ENCODE data around the gene SEMG1. TPM values are rescaled to one million over a fixed set of nuclear protein-coding genes. Genes with fewer than 3 reads are reported as not detected.

Gene SEMG1, protein sequence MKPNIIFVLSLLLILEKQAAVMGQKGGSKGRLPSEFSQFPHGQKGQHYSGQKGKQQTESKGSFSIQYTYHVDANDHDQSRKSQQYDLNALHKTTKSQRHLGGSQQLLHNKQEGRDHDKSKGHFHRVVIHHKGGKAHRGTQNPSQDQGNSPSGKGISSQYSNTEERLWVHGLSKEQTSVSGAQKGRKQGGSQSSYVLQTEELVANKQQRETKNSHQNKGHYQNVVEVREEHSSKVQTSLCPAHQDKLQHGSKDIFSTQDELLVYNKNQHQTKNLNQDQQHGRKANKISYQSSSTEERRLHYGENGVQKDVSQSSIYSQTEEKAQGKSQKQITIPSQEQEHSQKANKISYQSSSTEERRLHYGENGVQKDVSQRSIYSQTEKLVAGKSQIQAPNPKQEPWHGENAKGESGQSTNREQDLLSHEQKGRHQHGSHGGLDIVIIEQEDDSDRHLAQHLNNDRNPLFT
- total RNA-seq, result not detected

DNA sequence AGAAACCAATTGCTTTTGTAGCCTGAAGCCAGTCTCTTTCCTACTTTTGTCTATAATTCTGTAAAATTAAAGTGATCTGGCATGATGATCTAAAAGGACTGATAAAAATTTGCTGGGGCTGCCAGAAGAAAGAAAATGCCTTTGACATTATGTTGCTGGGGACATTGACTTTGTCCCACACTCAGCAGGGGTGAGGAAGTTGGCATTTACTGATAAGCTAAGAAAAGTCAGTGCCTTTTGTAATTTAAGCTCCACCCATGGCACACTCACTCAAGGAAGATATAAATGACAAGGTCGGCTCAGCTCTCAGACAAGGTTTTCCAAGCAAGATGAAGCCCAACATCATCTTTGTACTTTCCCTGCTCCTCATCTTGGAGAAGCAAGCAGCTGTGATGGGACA is at the start of gene SEMG1:
SEMG1 (plus strand) TSS at position 309 of the 400 bp plus-strand sequence; CDS start at position 330, 21 bp downstream.
- Histone ChIP-seq H3K4me3 (ENCODE audit: low read length) (no peak within 1 kb of the TSS), H3K4me1 (ENCODE audit: insufficient read depth, low read length) (no peaks in the 10 kb centered on the region), H3K27me3 (ENCODE audit: insufficient read depth, low read length) (peaks cover 15% of the 10 kb centered on the region)

GRCh38 chr20:45157962-45158361 is 48.9 kb upstream of the SEMG1 start:
- H3K9me3 ChIP-seq (ENCODE audit: low read depth, low read length), result peaks cover 18% of the 10 kb centered on the region
- H3K4me3 ChIP-seq (ENCODE audit: low read length), result no peak overlapping the region
- H3K27me3 ChIP-seq (ENCODE audit: insufficient read depth, low read length), result peaks cover 20% of the 10 kb centered on the region
- H3K4me1 ChIP-seq (ENCODE audit: insufficient read depth, low read length), result peaks cover 20% of the 10 kb centered on the region

More for the DNA sequence above, at the start of gene SEMG1:
- no peaks in the 10 kb centered on the region for H3K9me3 ChIP-seq (ENCODE audit: low read depth, low read length)

- H3K27me3 ChIP-seq (ENCODE audit: insufficient read depth, low read length), result peaks cover 43% of the 10 kb centered on the region
- H3K9me3 ChIP-seq (ENCODE audit: low read depth, low read length), result peaks cover 17% of the 10 kb centered on the region
- H3K4me3 ChIP-seq (ENCODE audit: low read length), result no peak overlapping the region
- H3K4me1 ChIP-seq (ENCODE audit: insufficient read depth, low read length), result no peaks in the 10 kb centered on the region
These were observed 43.6 kb upstream of the SEMG1 start for GRCh38 chr20:45163083-45163803.

GRCh38 chr20:45164906-45165305 is 41.9 kb upstream of the SEMG1 start:
- Histone ChIP-seq H3K4me1 (ENCODE audit: insufficient read depth, low read length) (no peaks in the 10 kb centered on the region), H3K9me3 (ENCODE audit: low read depth, low read length) (no peaks in the 10 kb centered on the region), H3K4me3 (ENCODE audit: low read length) (no peak overlapping the region), H3K27me3 (ENCODE audit: insufficient read depth, low read length) (peaks cover 48% of the 10 kb centered on the region)

GRCh38 chr20:45173522-45173921 is 33.3 kb upstream of the SEMG1 start:
- no peaks in the 10 kb centered on the region for H3K9me3 ChIP-seq (ENCODE audit: low read depth, low read length)
- H3K4me1 ChIP-seq (ENCODE audit: insufficient read depth, low read length), result peaks cover under 1% of the 10 kb centered on the region
- H3K4me3 ChIP-seq (ENCODE audit: low read length), result no peak overlapping the region
- peaks cover 9% of the 10 kb centered on the region for H3K27me3 ChIP-seq (ENCODE audit: insufficient read depth, low read length)

DNA sequence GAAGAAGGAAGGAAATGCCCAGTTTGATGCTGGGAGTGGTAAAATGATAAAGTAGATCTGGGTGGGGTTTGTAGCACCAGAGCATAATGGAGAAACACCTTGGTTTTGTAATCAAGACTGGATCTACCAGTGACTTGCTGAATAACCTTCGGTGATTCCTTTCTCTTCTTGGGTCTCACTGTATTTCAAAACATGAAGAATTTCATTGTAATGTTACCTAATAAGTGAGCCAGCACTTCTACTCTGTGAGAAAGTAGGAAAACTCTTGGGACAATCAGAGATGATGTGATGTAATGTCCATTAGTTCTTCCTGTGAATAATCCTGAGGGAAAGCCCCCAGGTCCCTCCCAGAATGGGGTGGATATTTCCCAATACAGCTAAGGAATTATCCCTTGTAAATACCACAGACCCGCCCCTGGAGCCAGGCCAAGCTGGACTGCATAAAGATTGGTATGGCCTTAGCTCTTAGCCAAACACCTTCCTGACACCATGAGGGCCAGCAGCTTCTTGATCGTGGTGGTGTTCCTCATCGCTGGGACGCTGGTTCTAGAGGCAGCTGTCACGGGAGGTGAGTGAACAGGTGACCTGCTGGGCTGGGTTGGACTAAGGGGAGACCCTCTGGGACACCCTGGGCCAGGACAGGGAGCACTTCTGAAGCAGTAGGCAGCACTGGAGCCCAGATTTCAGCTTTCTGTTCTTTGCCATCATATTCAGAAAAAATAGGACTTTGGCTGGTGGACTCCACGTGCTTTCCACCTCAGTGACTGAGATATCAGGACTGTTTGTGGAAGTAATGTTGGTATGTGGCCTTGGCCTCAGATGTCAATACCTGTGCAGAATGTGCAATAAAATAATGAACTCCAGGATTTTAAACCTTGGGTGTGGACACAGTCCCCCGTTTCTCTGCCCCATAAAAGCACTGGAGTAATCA is 32.1 kb upstream of the SEMG1 start, which contains the start of gene PI3:
PI3 (plus strand) TSS at position 469 of the 931 bp plus-strand sequence; CDS start at position 490, 21 bp downstream.
- no peak within 1 kb of the TSS for H3K4me3 ChIP-seq (ENCODE audit: low read length)
- H3K9me3 ChIP-seq (ENCODE audit: low read depth, low read length), result no peaks in the 10 kb centered on the region
- H3K4me1 ChIP-seq (ENCODE audit: insufficient read depth, low read length), result peaks cover 12% of the 10 kb centered on the region
- peaks cover 5% of the 10 kb centered on the region for H3K27me3 ChIP-seq (ENCODE audit: insufficient read depth, low read length)

GRCh38 chr20:45176526-45177267 is 30.1 kb upstream of the SEMG1 start:
- Histone ChIP-seq H3K9me3 (ENCODE audit: low read depth, low read length) (no peaks in the 10 kb centered on the region), H3K27me3 (ENCODE audit: insufficient read depth, low read length) (peaks cover 3% of the 10 kb centered on the region), H3K4me1 (ENCODE audit: insufficient read depth, low read length) (peaks cover 13% of the 10 kb centered on the region), H3K4me3 (ENCODE audit: low read length) (no peak overlapping the region)

GRCh38 chr20:45179166-45179565 is 27.7 kb upstream of the SEMG1 start:
- Histone ChIP-seq H3K27me3 (ENCODE audit: insufficient read depth, low read length) (no peaks in the 10 kb centered on the region), H3K9me3 (ENCODE audit: low read depth, low read length) (no peaks in the 10 kb centered on the region), H3K4me3 (ENCODE audit: low read length) (no peak overlapping the region), H3K4me1 (ENCODE audit: insufficient read depth, low read length) (peaks cover 13% of the 10 kb centered on the region)

- peaks cover 13% of the 10 kb centered on the region for H3K4me1 ChIP-seq (ENCODE audit: insufficient read depth, low read length)
- H3K9me3 ChIP-seq (ENCODE audit: low read depth, low read length), result no peaks in the 10 kb centered on the region
- H3K27me3 ChIP-seq (ENCODE audit: insufficient read depth, low read length), result no peaks in the 10 kb centered on the region
- no peak overlapping the region for H3K4me3 ChIP-seq (ENCODE audit: low read length)
These were observed 25.2 kb upstream of the SEMG1 start for GRCh38 chr20:45181639-45182038.

- no peaks in the 10 kb centered on the region for H3K27me3 ChIP-seq (ENCODE audit: insufficient read depth, low read length)
- no peaks in the 10 kb centered on the region for H3K9me3 ChIP-seq (ENCODE audit: low read depth, low read length)
- H3K4me3 ChIP-seq (ENCODE audit: low read length), result no peak overlapping the region
- H3K4me1 ChIP-seq (ENCODE audit: insufficient read depth, low read length), result peaks cover 13% of the 10 kb centered on the region
These were observed 23.7 kb upstream of the SEMG1 start for GRCh38 chr20:45183084-45183483.

DNA sequence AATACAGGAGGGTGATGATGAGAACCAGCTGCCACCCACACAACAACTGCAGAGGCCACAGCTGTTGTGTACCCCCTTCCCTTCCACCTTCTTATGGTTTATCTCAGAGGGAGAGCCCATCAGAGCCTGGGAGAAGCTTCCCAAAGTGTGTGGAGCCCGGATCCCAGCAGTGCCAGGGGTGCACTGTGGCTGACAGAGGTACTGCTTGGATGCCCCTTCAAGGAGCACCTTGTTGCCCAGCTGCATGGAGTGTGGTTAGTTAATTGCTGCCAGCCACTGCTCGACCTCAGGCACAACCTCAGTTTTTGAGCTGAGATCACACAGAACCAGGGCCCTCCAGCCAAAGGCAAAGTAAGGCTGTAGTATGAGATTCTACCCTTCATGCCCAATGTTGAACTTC is 19.1 kb upstream of the SEMG1 start:
- no peaks in the 10 kb centered on the region for H3K9me3 ChIP-seq (ENCODE audit: low read depth, low read length)
- H3K4me1 ChIP-seq (ENCODE audit: insufficient read depth, low read length), result no peaks in the 10 kb centered on the region
- peaks cover 3% of the 10 kb centered on the region for H3K27me3 ChIP-seq (ENCODE audit: insufficient read depth, low read length)
- no peak overlapping the region for H3K4me3 ChIP-seq (ENCODE audit: low read length)

DNA sequence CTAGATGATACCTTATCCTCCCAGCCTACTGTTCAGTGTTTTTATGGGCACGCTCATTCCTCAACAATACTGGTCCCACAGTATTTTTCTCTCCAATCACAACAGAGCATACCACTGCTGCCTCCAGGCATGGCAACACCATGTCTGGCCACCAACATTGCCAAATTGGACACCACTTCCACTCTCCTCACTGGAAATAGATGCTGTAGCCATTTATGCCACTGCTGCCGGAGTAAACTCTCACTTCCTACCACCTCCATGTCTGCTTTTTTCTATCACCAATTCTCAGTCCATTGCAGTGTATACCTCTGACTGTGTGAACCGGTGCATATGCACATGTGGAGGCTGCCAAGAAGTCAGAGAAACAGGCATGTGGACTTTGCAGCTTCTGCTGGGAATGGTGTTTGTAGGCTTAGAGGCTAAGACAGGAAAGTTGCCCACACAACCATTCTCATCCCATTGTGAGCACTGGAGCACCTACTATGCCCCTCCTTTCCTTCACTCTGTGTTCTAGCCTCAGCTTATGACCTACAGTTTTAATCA is 17.7 kb upstream of the SEMG1 start:
- Histone ChIP-seq H3K4me3 (ENCODE audit: low read length) (no peak overlapping the region), H3K27me3 (ENCODE audit: insufficient read depth, low read length) (peaks cover 3% of the 10 kb centered on the region), H3K4me1 (ENCODE audit: insufficient read depth, low read length) (no peaks in the 10 kb centered on the region), H3K9me3 (ENCODE audit: low read depth, low read length) (no peaks in the 10 kb centered on the region)

- peaks cover 3% of the 10 kb centered on the region for H3K27me3 ChIP-seq (ENCODE audit: insufficient read depth, low read length)
- H3K4me3 ChIP-seq (ENCODE audit: low read length), result no peak overlapping the region
- no peaks in the 10 kb centered on the region for H3K9me3 ChIP-seq (ENCODE audit: low read depth, low read length)
- no peaks in the 10 kb centered on the region for H3K4me1 ChIP-seq (ENCODE audit: insufficient read depth, low read length)
These were observed 17.0 kb upstream of the SEMG1 start for GRCh38 chr20:45189861-45190260.

DNA sequence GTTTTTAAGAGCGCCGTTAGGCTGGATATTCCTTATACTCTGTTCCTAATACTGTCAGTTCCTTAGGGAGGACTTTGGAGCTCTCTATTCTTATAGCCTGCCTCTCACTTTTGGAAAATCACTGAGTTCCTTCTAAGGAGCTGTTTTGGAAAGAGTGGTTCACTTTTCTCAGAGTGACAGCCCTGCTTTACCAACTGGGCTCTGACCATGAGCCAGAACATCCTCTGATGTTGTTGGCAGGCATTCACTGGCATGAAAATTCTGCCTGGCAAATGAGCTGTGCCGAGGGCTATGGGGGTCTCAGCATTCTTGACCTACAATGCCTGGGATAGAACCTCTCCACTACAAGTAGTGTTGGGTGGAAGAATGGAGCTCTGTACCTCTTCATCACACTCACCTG is 14.9 kb upstream of the SEMG1 start:
- Histone ChIP-seq H3K4me1 (ENCODE audit: insufficient read depth, low read length) (no peaks in the 10 kb centered on the region), H3K4me3 (ENCODE audit: low read length) (no peak overlapping the region), H3K9me3 (ENCODE audit: low read depth, low read length) (no peaks in the 10 kb centered on the region), H3K27me3 (ENCODE audit: insufficient read depth, low read length) (peaks cover 3% of the 10 kb centered on the region)
